ENCODE results near the gene HOXC5. TPM values are rescaled to one million over a fixed set of nuclear protein-coding genes. Genes with fewer than 3 reads are reported as not detected.

The HOXC5 gene
- total and polyA plus RNA-seq, 4 donors = not detected

DNA sequence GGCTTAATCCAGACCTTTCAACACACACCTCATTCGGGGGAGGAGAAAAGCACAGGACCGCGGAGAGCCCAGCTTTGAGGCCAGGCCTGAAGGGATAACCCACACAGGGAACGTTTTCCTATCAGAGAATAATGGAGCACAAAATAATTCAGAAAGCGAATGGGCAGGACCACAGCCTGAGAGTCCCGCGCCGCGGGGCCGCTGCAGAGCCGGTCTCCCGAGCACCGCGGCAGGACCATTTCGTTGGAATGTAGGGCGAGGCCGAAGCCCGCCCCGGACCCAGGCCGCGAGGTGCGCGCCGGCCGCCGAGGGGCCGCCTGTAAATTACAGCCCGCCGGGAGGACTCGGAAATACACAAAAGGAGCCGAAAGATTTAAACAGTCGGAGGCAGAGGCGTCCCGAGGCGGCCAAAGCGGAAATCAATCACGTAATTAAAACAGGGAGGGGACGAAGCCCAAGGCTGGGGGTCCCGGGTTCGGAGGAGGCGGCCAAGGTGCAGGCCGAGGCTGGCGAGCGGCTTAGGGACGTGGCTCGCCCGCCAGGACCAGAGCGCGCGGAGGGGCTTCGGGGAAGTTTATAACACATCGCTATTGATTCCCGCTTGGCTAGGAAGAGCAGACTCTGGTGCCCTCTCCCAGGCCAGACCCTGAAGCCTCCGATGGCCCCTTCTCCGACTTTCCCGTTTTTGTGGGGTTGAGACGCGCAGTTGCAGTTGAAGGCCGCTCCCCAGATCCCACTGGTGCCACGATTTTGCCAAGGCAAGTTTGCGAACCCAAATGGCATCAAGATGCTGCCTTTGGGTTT is 14.5 kb downstream of the HOXC5 start:
- no peak for DNase-seq (ENCODE audit: low spot score)
- H3K9ac ChIP-seq (ENCODE audit: low read depth in 1 of 2, low read length in 2 of 2) = no peak overlapping the region
- no peaks in the 10 kb centered on the region for H3K4me1 ChIP-seq (ENCODE audit: control insufficient read depth in 4 of 4, insufficient read depth in 4 of 4, low read length in 3 of 4)
- TF ChIP-seq JUND (IDR thresholded peaks at IDR 0.05) (no peak), HNF4G (IDR thresholded peaks at IDR 0.05) (no peak), FOXA2 (IDR thresholded peaks at IDR 0.05) (no peak), FOXA1 (IDR thresholded peaks at IDR 0.05) (no peak), RXRA (IDR thresholded peaks at IDR 0.05) (no peak), YY1 (IDR thresholded peaks at IDR 0.05) (no peak), HNF4A (conservative IDR thresholded peaks at IDR 0.05) (no peak), TAF1 (conservative IDR thresholded peaks at IDR 0.05) (no peak), EGR1 (IDR thresholded peaks at IDR 0.05; ENCODE audit: low read depth in 2 of 2) (no peak), SP1 (IDR thresholded peaks at IDR 0.05) (no peak), NR2F2 (IDR thresholded peaks at IDR 0.05) (no peak), RAD21 (IDR thresholded peaks at IDR 0.05) (no peak), GABPA (IDR thresholded peaks at IDR 0.05 in 1 of 2, conservative IDR thresholded peaks at IDR 0.05 in 1 of 2) (no peak)
- TF ChIP-seq, protein P1, sequence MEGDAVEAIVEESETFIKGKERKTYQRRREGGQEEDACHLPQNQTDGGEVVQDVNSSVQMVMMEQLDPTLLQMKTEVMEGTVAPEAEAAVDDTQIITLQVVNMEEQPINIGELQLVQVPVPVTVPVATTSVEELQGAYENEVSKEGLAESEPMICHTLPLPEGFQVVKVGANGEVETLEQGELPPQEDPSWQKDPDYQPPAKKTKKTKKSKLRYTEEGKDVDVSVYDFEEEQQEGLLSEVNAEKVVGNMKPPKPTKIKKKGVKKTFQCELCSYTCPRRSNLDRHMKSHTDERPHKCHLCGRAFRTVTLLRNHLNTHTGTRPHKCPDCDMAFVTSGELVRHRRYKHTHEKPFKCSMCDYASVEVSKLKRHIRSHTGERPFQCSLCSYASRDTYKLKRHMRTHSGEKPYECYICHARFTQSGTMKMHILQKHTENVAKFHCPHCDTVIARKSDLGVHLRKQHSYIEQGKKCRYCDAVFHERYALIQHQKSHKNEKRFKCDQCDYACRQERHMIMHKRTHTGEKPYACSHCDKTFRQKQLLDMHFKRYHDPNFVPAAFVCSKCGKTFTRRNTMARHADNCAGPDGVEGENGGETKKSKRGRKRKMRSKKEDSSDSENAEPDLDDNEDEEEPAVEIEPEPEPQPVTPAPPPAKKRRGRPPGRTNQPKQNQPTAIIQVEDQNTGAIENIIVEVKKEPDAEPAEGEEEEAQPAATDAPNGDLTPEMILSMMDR (IDR thresholded peaks at IDR 0.05; ENCODE audit: low read depth, low read length, missing input control) = no peak
- TF ChIP-seq, protein P2, sequence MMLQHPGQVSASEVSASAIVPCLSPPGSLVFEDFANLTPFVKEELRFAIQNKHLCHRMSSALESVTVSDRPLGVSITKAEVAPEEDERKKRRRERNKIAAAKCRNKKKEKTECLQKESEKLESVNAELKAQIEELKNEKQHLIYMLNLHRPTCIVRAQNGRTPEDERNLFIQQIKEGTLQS (IDR thresholded peaks at IDR 0.05) = no peak
- TF ChIP-seq, protein P3, sequence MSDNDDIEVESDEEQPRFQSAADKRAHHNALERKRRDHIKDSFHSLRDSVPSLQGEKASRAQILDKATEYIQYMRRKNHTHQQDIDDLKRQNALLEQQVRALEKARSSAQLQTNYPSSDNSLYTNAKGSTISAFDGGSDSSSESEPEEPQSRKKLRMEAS (IDR thresholded peaks at IDR 0.05) = no peak
- TF ChIP-seq, protein P4, sequence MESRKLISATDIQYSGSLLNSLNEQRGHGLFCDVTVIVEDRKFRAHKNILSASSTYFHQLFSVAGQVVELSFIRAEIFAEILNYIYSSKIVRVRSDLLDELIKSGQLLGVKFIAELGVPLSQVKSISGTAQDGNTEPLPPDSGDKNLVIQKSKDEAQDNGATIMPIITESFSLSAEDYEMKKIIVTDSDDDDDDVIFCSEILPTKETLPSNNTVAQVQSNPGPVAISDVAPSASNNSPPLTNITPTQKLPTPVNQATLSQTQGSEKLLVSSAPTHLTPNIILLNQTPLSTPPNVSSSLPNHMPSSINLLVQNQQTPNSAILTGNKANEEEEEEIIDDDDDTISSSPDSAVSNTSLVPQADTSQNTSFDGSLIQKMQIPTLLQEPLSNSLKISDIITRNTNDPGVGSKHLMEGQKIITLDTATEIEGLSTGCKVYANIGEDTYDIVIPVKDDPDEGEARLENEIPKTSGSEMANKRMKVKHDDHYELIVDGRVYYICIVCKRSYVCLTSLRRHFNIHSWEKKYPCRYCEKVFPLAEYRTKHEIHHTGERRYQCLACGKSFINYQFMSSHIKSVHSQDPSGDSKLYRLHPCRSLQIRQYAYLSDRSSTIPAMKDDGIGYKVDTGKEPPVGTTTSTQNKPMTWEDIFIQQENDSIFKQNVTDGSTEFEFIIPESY (IDR thresholded peaks at IDR 0.05) = no peak
- TF ChIP-seq, protein P5, sequence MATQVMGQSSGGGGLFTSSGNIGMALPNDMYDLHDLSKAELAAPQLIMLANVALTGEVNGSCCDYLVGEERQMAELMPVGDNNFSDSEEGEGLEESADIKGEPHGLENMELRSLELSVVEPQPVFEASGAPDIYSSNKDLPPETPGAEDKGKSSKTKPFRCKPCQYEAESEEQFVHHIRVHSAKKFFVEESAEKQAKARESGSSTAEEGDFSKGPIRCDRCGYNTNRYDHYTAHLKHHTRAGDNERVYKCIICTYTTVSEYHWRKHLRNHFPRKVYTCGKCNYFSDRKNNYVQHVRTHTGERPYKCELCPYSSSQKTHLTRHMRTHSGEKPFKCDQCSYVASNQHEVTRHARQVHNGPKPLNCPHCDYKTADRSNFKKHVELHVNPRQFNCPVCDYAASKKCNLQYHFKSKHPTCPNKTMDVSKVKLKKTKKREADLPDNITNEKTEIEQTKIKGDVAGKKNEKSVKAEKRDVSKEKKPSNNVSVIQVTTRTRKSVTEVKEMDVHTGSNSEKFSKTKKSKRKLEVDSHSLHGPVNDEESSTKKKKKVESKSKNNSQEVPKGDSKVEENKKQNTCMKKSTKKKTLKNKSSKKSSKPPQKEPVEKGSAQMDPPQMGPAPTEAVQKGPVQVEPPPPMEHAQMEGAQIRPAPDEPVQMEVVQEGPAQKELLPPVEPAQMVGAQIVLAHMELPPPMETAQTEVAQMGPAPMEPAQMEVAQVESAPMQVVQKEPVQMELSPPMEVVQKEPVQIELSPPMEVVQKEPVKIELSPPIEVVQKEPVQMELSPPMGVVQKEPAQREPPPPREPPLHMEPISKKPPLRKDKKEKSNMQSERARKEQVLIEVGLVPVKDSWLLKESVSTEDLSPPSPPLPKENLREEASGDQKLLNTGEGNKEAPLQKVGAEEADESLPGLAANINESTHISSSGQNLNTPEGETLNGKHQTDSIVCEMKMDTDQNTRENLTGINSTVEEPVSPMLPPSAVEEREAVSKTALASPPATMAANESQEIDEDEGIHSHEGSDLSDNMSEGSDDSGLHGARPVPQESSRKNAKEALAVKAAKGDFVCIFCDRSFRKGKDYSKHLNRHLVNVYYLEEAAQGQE (IDR thresholded peaks at IDR 0.05) = no peak
- no peak overlapping the region for H3K27ac ChIP-seq (ENCODE audit: low read depth in 1 of 2, low read length in 2 of 2)
- 7% methylated on average over 61 of the region's 61 CpGs for WGBS
- no peaks in the 10 kb centered on the region for H3K36me3 ChIP-seq (ENCODE audit: control insufficient read depth in 4 of 4, insufficient read depth in 3 of 4, low read depth in 1 of 4, low read length in 3 of 4)
- H3K9me3 ChIP-seq (ENCODE audit: control insufficient read depth in 4 of 4, low read length in 3 of 4) = no peaks in the 10 kb centered on the region
- peaks cover 11 to 41% (median 24%) of the 10 kb centered on the region in 4 donors for H3K27me3 ChIP-seq (ENCODE audit: control insufficient read depth in 4 of 4, insufficient read depth in 4 of 4, low read length in 3 of 4)
- peak overlapping the region in 1 of 3 donors; percentile 18 for H3K4me3 ChIP-seq (ENCODE audit: low read depth in 1 of 3, low read length in 3 of 3)

Data from liver (tissue), 9 donors.